Transverse colon (tissue), 4 donors: ENCODE measurements around the gene DNAJB4.

Experiments
- CTCF ChIP-seq, 5 experiments: fragments of 200-600 bp in 3 of 5; fragments of 450-650 bp in 2 of 5; sonication (generic) in 3 of 5; IDR thresholded peaks; 1 replicate in 2 of 5; 2 replicates in 3 of 5; pipeline ENCODE4 v1.5.1; 2016 to 2017; ENCODE audit warnings: antibody characterized with exemption in 5 of 5, inconsistent platforms in 3 of 5, mild to moderate bottlenecking in 2 of 5, moderate library complexity in 1 of 5
- POLR2A ChIP-seq: fragments of 450-650 bp; IDR thresholded peaks from one replicate; pipeline ENCODE4 v1.6.1; 2016; ENCODE audit warnings: antibody characterized with exemption, mild to moderate bottlenecking, moderate library complexity
- POLR2AphosphoS5 ChIP-seq, 3 donors: sonication (generic); formaldehyde crosslinking; IDR thresholded peaks; one replicate each; pipeline ENCODE4 v1.6.1; 2016; ENCODE audit warnings: antibody characterized with exemption in 3 of 3

- no peak for TF ChIP-seq POLR2AphosphoS5 (IDR thresholded peaks at IDR 0.05)
- no peak for TF ChIP-seq CTCF (IDR thresholded peaks at IDR 0.05)
- TF ChIP-seq POLR2A, result no peak
These were observed 4.5 kb downstream of the DNAJB4 start for GRCh38 chr1:78009276-78009675.
